RWPE1 (cell line): ENCODE results near the gene RPLP2.

ENCODE experiments used
- CTCF ChIA-PET: fragments of 350-600 bp; sonication (Branson Sonifier 250); formaldehyde crosslinking; extraction: SDS; loops from one replicate; lab custom pipeline; 2021; lab: Yijun Ruan, JAX
- POLR2A ChIA-PET: fragments of 400-600 bp; formaldehyde crosslinking; extraction: SDS; loops from one replicate; lab custom pipeline; 2020; ENCODE audit warnings: antibody characterized with exemption; ENCODE audit not compliant: low non-redundant PET; lab: Yijun Ruan, JAX
- DNase-seq: peaks from one replicate; pipeline ENCODE4 v3.0.0; 2012; ENCODE audit warnings: low spot score
- H3K27ac ChIP-seq: fragments of 450-650 bp; 2 replicates; pipeline ENCODE4 v1.5.1; 2017
- CTCF ChIP-seq: fragments of 450-650 bp; conservative IDR thresholded peaks from 2 replicates; pipeline ENCODE4 v1.5.1; 2017; ENCODE audit warnings: low read depth, mild to moderate bottlenecking

Gene RPLP2

GRCh38 chr11:847876-848275 is 38.1 kb downstream of the RPLP2 start:
- no peak for DNase-seq
- TF ChIP-seq CTCF: no peak
- H3K27ac ChIP-seq: peak overlapping the region; percentile 99
- CTCF ChIA-PET: interaction anchor here (0.7 to 1.4 kb wide), 6 partner anchors 22 to 205 kb away, joined by 3 to 5 read pairs (median 5); no protein-coding TSS in a partner anchor
- POLR2A ChIA-PET: no interaction called here

DNA sequence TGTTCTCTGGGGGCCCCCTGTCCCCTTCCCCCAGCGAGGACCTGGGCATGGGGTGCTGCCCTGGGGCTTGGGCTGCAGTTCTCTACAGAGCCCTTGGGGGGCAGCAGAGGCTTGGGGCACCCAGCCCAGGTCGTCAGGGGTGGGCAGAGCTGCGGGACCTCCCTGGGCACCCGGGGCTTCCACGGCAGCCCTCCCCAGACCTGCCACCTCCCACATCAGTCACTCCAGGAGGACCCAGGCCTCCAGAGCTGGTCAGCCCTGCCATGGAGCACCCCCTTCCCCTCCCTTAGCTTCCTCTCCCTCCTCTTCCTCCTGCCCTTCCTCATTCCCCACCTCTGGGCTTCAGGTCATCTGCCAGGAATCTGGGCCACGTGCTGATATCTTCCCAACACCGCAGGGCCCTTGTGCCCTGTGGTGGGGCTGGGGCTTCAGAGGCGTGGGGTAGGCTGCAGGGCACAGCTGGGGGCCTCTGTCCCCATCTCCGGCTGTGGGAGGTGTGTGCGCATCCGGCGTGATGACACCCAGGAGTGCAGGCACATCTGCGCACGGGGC is 38.7 kb downstream of the RPLP2 start:
- ChIA-PET POLR2A (no interaction called here), CTCF (interaction anchor here (0.7 to 1.4 kb wide), 10 partner anchors 9 to 205 kb away, joined by 3 to 5 read pairs (median 4); no protein-coding TSS in a partner anchor)
- DNase-seq: no peak
- H3K27ac ChIP-seq: peak overlapping the region; percentile 99
- peak; percentile 79 for TF ChIP-seq CTCF

GRCh38 chr11:849104-849824 is 39.5 kb downstream of the RPLP2 start:
- H3K27ac ChIP-seq: peak overlapping the region; percentile 99
- ChIA-PET CTCF (interaction anchor here (0.7 to 1.1 kb wide), 4 partner anchors 8 to 201 kb away, joined by 3 to 4 read pairs (median 3); no protein-coding TSS in a partner anchor), POLR2A (no interaction called here)
- TF ChIP-seq CTCF: no peak
- no peak for DNase-seq

GRCh38 chr11:849951-850774 is 40.4 kb downstream of the RPLP2 start:
- ChIA-PET CTCF (no interaction called here), POLR2A (no interaction called here)
- no peak for TF ChIP-seq CTCF
- DNase-seq: no peak
- no peak overlapping the region for H3K27ac ChIP-seq

GRCh38 chr11:850775-851763 is 41.3 kb downstream of the RPLP2 start:
- CTCF ChIA-PET: no interaction called here
- TF ChIP-seq CTCF: no peak
- H3K27ac ChIP-seq: peak overlapping the region; percentile 57
- no peak for DNase-seq
- POLR2A ChIA-PET: no interaction called here
